Brain pericyte (primary cell): ENCODE data around the gene VTI1A.
"Not testable (repeated sequence)": the region's sequence is repeated elsewhere in the genome, so short reads cannot be mapped to it uniquely, and the experiment has no call there.

ENCODE experiments used
- DNase-seq: peaks from one replicate; pipeline ENCODE4 v3.0.0-alpha.2; 2012; ENCODE audit warnings: low read depth, low spot score

The VTI1A gene

DNA sequence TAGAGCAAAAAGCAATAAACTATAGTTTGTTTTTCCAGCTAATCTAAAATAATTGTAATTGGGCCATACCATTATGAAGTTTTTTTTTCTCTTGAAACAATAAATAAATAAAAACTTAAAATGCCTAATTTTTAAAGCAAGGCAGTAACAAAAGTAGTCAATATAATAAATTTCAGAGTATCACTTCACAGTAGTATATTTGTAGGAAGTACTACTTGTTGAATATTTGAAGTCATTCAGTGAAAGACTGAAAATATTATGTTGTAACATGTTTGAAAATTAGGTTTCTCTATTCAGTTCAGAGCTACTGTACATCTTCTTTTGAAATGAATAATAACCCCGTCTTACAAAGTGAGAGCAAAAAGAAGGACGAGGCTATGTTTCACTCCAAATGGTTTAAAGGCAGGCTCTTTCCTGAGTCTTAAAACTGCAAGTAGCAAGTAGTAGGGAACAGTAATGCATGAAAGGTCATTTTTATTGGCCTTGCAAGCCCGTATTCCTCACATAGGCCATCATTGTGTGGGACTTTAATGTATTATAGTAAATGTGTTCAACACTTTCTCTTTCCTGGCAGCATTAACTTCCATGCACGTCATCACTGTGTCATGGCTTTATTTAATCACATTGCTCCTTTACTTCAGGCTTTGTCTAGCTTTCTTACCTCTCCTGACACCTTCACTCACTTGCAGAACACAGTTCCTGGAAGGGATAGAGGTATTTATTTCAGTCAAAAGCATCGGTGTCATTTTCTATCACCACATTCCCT lies 141.4 kb downstream of the VTI1A start:
- no peak for DNase-seq

DNA sequence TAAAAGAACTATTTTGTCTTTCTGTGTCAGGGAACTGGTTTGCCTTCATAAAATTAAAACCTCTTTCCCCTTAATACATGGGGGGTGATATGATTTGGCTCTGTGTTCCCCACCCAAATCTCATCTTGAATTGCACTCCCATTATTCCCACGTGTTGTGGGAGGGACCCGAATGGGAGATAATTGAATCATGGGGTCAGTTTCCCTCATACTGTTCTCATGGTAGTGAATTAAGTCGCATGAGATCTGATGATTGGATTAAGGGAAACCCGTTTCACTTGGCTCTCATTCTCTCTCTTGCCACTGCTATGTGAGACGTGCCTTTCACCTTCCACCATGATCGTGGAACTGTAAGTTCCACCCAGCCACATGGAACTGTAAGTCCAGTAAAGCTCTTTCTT lies 142.1 kb downstream of the VTI1A start:
- DNase-seq: no peak

DNA sequence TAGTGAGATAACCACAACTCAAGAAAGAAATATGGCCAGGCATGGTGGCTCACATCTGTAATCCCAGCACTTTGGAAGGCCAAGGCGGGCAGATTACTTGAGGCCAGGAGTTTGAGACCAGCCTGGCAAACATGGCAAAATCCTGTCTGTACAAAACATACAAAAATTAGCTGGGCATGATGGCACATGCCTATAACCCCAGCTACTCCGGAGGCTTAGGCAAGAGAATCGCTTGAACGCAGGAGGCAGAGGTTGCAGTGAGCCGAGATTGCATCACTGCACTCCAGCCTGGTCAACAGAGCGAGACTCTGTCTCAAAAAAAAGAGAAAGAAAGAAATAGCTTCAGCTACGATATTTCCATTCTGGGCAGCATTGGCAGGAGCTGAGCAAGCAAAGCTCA lies 143.8 kb downstream of the VTI1A start:
- not testable (repeated sequence) for DNase-seq

DNA sequence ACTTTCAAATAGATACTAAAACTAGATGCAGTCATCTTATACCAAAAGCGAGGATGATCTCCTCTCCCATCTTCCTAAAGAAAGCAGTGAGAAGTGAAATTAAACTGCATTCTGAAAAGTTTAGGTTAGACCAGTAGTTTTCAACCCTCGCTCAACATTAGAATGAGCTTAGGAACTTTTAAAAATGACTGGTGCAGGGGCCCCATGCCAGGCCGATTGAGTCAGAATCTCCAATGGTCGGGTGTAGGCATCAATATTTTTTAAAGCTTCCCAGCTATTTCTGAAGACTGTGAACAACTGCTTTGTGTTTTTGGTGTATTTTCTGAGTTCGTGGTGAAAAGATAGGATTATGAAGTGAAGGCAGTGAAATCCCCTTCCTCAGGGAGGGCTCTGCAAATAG lies 146.0 kb downstream of the VTI1A start:
- DNase-seq: no peak

DNA sequence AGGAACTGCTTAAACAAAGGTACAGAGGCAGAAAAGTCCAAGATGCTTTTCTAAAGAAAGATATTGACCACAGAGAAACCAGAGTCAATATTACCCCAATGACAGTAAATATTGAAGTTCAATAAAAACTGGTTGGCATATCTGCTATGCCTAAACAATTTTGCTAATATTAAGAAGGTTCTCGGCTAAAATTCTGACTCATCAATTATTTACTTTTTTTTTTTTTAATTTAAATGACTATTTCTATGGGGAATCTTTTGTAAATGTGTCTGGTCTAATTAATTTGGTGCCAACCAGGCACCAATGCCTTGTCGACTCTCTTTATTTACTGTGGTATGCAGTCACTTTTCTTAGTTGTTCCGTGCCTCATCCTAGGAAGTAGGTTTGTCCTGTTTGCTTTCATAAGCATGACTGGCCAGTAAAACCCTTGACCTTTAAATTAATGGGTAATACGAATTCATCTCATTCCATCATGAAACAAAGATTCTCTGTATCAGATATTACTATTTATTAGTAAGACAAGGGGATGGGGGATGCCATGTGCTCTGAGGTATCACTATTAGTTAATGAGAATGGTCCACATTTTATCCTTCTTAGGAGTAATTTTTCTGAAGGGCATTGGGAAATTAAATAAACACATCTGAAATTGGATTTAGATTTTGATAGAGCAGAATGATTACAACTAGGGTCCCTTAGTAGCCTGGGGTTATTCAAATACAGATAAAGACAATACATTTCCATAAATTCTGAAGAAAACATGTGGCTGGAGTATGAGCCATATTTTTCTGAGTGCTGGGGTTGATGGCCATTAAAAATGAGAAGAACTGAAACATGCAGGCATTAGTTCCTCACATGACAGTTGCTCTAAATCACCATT lies 154.4 kb downstream of the VTI1A start:
- no peak for DNase-seq

DNA sequence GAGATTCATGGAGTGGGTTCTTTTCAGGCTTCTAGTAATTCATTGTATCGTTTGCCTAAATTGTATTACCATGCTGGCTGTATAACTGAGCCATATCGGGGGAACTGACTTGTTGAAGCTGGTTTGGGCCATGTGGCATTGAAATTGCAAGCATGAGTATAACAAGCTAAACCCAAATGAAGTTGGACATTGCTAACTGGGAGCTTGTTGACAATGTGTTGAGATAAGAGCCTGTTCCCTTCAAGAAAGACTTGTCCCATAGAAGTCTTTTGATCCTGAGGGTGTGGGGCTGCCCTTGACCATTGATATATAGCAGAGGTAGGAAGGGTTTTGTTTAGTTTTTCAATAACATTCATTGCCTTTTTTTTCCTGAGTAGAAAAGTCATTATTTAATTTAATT lies 156.0 kb downstream of the VTI1A start:
- no peak for DNase-seq

DNA sequence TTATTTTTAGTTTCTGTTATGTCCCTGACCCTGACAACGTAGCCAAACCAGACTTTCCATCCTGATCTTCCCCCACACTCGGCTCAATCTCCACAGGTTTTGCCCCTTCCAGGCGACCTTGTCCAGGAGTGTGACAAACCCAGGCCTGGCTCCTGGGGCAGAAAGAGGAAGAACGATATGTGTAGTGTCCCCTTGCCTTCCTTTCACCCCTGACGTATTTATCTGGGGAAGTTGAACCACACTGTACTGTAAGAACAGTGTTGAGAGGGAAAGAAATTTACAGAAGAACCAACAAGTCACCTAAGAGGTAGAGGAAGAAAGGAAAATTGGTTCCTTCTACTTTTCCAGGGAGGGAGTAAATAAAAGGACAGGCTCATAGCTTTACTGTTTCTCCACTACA lies 158.0 kb downstream of the VTI1A start:
- no peak for DNase-seq

DNA sequence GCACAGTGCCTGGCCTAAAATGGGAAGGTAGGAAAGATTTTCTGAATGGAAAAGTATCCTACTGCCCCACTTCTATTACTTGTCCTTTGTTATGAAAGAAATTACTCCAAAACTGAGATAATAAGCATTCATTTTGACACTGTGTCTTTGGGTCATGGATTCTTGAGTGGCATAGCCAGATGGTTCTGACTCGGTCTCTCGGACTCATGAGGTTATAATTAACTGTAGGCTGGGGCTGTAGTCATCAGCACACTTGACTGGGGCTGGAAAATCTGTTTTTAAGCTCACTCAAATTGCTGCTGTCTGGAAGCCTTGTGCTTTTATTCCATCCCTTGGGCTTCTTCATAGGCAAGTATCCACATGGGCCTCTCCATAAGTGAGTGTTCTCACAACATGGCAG lies 160.5 kb downstream of the VTI1A start:
- no peak for DNase-seq

DNA sequence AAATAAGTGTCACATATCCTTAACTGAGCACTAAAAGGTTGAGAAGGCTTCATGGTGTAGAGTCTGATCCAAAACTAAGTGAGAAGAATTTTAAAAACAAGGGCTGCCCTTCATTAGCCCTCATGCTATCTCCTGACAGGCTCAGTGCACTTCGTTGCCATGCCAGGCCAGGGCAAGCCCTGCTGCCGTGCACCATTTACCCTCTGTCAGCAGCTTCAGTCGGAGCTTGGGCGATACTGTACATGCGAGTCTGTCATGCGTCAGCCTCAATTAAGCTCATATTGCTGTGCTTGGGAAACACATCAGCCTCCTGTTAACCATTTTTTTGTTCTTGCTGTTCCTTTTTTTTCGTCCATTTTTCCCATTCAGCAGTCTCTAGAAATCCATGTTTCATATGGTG lies 166.6 kb downstream of the VTI1A start:
- DNase-seq: no peak

DNA sequence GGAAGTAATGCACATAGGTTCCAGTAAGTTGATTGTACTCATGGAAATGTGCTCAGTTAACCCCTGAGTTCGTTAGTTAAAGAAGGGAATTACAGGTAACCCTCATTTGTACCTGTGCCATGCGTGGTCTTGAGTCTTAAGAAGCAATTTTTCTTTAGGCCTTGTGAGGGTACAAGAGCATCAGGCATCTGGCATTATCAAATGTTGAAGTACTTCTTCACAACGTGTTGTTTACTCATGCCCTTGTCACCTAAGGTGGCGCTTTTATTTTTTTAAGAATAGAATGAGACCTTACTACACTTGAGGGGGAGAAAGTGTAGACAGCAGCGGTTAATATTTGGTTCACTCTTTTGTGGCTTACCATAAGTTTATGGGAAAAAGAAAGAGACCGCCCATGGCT lies 167.1 kb downstream of the VTI1A start:
- no peak for DNase-seq

DNA sequence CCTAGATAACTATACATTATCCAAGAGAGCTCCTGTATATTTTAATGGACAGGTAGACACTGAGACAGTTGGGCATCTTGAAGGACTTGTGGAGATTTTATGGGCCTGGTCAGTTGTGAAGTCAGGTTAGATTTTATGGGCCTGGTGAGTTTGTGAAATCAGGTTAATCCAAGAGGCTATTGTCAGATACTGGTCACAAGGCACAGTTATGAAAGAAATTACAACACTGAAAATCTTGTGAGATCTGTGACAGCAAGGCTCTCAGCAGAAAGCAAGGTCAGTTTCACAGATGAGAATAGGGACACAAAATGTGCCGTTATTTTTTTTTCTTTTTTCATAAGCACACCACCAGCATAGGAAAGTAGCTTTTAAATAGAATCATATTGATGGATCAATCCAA lies 167.6 kb downstream of the VTI1A start:
- DNase-seq: no peak

DNA sequence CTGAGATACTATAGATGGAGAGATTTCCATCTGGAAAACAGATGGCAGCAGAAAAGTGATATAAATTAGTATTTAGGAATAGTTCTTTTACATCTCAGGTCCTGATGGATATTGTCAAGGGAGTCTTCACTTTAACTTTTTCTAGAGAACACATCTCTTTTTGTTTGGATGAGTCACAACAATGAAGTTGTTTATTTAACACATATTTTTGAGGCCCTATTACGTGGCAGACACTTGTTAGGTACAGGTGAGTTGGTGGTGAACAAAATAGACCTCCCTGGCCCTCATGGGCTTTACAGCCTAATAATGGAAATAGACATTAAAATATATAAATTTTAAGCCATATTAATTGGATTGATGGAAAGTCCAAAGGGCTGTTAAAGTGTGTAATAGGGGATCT lies 168.3 kb downstream of the VTI1A start:
- DNase-seq: no peak

DNA sequence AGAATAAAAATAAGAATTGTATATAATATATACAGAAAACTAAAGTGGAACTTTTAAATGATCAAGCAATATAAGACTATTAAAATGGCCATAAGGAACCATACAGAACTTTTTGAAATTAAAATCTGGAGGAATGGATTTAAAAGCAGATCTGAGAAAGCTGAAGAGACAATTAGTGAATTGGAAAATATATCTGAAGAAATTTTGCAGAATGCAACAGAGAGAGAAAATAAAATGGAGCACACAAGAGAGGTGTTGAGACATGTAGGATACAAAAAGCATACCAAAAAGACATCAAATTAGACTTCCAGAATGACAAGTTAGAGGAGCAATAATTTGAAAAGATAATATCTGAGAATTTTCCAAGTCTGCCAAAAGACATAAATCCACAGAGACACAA lies 169.6 kb downstream of the VTI1A start:
- DNase-seq: no peak

DNA sequence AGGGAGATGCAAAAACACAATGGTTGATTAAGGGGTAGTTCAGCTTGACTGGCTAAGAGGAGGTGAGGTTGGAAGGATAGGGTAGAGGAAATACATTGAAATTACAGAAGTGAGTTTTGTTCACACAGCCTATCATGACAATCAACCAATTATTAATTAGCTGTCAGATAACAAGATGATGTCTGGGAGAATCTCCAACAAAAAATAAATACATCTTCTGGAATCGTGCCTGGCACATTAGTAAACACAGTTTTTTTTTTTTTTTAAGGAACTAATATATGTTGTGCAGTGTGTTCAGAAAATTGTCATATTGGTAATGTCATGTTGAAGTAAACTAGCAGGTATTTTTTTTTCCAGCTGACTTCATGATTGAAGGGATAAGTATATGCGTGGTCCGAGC lies 171.8 kb downstream of the VTI1A start:
- DNase-seq: no peak

DNA sequence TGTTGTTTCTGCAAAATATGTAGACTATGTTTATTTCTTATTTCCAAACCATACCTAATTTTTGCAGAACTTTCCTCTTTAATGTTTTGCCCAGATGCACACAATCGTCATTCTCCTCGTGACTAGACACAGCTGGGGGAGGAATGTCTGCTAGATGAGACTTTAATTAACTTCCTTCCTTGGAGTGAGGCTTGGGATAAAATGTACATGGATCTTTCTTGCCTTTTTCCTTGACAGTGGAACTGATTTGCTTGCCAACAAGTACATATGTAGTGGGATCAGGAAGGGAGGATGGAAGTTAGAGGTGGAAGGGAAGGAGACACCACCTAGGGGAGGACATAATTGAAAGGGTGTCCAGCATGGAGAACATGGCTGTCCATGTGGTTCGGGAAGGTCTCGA lies 172.5 kb downstream of the VTI1A start:
- no peak for DNase-seq

DNA sequence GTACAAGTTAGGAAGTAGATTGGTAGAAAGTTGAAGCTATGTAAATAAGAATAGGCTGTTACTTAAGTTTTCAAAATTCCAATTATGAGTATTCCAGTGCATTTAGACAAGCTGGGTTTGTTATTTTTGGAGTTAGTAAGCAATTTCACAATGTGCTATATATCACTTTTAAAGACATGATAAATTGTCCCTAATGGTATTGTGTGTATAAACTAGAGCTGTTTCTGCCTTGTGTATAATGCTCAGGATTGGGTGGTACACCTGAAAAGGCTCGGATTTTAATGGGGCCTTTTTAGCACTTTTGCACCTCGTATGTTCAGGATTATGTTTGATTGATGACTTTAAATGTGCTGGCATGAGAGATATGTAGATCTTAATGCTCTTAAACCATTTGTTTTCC lies 175.8 kb downstream of the VTI1A start:
- DNase-seq: no peak

DNA sequence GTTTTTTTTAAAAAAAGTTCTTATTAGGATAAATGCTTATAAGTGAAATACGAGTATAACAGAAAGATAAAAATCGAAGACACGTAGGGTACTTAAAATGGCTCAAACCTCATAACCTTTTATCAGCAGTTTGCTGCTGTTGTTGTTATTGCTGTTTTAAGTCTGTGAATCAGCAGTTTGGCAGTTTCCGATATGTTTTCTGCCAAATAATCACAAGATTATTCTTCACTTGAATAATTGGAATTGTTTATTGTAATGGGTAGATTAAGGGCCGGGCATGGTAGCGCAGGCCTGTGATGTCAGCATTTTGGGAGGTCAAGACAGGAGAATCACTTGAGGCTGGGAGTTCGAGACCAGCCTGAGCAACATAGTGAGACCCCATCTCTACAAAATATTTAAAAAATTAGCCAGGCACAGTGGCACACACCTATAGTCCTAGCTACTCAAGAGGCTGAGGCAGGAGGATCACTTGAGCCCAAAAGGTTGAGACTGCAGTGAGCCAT lies 177.6 kb downstream of the VTI1A start:
- DNase-seq: no peak

DNA sequence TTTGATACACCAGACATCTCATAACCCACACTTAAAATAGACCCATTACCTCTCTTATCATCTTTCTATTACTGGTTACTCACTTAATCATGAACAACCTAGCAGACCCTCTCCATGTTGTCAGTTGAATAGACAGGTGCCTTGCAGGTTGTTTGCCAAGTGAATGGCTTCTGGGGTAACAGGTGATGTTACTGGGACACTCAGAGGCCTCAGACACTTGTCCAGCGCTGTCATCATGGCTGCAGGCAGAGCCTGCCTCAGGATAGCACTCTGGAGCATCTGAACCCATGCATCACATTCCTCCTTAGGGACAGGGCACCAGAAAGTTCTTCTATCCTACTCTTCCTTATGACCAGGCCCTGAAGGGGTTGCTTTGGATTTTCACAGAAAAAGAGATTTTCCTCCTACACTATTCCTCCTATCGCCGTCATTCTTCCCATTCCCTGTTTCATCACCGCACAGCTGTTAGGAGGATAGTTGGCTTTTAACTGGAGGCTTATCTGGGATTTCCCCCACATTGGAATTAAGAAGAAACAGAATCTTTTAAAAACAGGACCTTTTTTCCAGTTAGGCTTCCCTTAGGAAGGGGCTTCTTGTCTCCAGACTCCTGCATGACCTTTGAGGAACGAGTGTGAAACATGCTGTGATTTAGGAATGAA lies 182.1 kb downstream of the VTI1A start:
- no peak for DNase-seq

DNA sequence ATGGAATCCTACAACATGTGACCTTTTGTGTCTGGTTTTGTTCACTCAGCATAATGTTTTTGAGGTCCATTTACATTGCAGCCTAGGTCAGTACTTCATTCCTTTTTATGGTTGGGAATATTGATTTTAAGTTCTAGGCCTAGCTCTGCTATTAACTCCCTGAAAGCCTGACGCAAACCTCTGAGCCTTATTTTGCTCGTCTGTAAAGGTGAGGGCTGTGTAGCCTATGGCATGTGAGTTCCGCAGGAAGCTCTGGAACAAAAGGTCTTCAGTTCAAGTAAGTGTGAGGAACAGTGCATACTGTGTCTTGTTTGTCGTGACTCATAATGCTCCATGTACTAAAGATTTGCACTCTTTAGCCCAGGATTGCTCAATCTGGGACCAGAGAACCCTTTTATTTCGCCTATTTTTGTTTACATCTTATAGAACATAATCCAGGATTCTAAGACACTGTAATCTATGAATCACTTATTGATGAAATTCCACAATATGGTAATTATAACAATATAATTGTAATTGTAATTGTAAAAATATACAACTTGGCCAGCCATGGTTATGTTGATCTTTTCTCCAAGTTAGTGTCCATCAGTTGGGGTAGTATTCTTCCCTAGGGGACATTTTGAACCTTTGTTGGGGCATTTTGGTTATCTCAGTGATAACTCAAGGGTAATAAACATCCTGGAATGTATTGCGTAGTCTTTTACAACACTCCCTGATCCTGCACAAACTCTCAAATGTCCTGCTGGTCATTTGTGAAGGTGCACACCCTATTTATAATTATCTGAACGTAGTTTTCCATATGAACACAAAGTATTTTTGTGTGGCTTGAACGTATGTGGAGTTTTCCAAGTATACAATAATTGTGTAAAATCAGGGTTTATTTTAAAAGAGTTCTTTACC lies 184.7 kb downstream of the VTI1A start:
- no peak for DNase-seq

DNA sequence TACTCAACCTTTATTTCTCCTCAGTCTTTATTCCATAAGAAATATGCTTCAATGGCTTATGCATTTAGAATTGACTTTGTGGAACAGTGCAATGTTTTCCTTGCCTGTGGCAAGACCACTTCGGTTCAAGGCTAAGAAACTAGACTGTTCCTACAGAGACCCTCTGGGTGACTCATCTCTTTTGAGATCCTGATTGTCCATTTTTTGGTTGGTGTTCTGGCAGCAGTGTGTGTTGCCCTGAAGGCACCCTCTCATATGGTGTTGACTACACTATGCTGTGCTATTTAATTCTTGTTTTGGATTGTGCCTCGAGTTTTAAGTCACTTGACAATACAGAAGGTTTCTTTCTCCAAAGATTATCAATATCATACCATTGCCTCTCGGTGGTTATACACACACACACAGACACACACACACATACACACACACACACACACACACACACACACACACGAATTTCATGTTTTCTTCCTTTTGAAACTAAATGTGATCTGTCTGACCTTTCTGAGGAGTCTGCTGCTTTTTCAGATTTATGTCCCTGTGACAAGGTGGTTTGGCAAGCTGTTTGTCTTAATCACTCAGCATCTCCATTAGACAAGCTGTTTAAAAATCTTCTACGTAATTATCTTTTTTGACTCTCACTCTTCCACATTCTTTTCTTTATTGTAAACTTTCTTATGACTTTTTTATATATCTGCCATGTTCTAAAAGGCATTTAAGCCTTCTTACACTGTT lies 187.2 kb downstream of the VTI1A start:
- DNase-seq: no peak

DNA sequence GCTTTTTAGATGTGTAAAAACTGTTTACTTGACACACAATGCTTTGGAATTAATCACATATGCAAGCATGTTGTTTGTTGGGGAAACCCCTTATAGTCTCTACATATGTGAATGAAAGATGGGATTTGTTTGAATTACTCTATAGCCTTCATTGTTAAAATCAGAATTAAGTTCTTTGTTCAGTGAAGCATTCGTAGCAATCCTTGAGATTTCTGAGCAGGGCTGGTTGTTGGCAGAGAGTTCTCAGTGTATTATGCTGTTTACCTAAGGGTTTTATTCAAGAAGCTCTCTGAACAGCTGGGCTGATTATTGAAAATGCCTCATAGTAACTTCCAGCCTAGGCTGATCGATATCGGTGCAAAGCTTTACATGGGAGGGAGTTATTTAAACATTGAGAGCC lies 190.9 kb downstream of the VTI1A start:
- no peak for DNase-seq
